ENCODE data around the gene SLC41A3.

GRCh38 chr3:126018995-126019394 is 64.9 kb downstream of the SLC41A3 start:
- TF ChIP-seq RAD21 (IDR thresholded peaks at IDR 0.05; ENCODE audit: low read length) (no peak), CEBPB (IDR thresholded peaks at IDR 0.05; ENCODE audit: low read depth, low read length) (no peak), POLR2A (IDR thresholded peaks at IDR 0.05; ENCODE audit: low read depth, low read length) (no peak), RCOR1 (IDR thresholded peaks at IDR 0.05; ENCODE audit: insufficient replicate concordance, low read length) (no peak), SMC3 (IDR thresholded peaks at IDR 0.05; ENCODE audit: low read depth, low read length) (no peak), ELK1 (IDR thresholded peaks at IDR 0.05; ENCODE audit: borderline replicate concordance, low read depth, low read length) (no peak)
- TF ChIP-seq, protein P1, sequence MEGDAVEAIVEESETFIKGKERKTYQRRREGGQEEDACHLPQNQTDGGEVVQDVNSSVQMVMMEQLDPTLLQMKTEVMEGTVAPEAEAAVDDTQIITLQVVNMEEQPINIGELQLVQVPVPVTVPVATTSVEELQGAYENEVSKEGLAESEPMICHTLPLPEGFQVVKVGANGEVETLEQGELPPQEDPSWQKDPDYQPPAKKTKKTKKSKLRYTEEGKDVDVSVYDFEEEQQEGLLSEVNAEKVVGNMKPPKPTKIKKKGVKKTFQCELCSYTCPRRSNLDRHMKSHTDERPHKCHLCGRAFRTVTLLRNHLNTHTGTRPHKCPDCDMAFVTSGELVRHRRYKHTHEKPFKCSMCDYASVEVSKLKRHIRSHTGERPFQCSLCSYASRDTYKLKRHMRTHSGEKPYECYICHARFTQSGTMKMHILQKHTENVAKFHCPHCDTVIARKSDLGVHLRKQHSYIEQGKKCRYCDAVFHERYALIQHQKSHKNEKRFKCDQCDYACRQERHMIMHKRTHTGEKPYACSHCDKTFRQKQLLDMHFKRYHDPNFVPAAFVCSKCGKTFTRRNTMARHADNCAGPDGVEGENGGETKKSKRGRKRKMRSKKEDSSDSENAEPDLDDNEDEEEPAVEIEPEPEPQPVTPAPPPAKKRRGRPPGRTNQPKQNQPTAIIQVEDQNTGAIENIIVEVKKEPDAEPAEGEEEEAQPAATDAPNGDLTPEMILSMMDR (conservative IDR thresholded peaks at IDR 0.05; ENCODE audit: low read depth, low read length): no peak
- TF ChIP-seq, protein P2, sequence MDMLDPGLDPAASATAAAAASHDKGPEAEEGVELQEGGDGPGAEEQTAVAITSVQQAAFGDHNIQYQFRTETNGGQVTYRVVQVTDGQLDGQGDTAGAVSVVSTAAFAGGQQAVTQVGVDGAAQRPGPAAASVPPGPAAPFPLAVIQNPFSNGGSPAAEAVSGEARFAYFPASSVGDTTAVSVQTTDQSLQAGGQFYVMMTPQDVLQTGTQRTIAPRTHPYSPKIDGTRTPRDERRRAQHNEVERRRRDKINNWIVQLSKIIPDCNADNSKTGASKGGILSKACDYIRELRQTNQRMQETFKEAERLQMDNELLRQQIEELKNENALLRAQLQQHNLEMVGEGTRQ (IDR thresholded peaks at IDR 0.05; ENCODE audit: low read depth, low read length): no peak

Measured in IMR-90 (cell line).